PC-3 (cell line): ENCODE data around the gene ZNF143. TPM values are rescaled to one million over a fixed set of nuclear protein-coding genes. Genes with fewer than 3 reads are reported as not detected.

Experiments
- ATAC-seq: fragments of 200-7000 bp; cut with Tn5 transposase; 2 replicates; pipeline ENCODE4 v1.9.1; 2020; ENCODE audit warnings: mild to moderate bottlenecking, moderate library complexity
- BruUV-seq: library from RNA; stranded (reverse); fragments of 400-500 nt; replicated peaks from 2 replicates; lab custom pipeline; 2021; lab: Mats Ljungman, UMichigan
- CTCF ChIA-PET: fragments of 300-600 bp; sonication (Branson Sonifier 250); formaldehyde crosslinking; loops from one replicate; lab custom pipeline; 2022; ENCODE audit warnings: antibody characterized with exemption; lab: Charles Lee
- POLR2A ChIA-PET: fragments of 300-600 bp; sonication (Branson Sonifier 250); formaldehyde crosslinking; loops from one replicate; lab custom pipeline; 2022; ENCODE audit warnings: antibody characterized with exemption; ENCODE audit not compliant: unreplicated experiment; lab: Charles Lee
- DNase-seq: peaks from one replicate; pipeline ENCODE4 v3.0.0-alpha.2; 2015
- H2AFZ ChIP-seq: fragments of 300-600 bp; sonication (generic); 2 replicates; pipeline ENCODE4 v1.6.0; 2016; ENCODE audit warnings: antibody characterized with exemption, low read length
- H3F3A ChIP-seq: fragments of 300-600 bp; sonication (generic); one replicate; pipeline ENCODE4 v1.6.0; 2017; ENCODE audit warnings: antibody characterized with exemption, low read length, control low read depth, mild to moderate bottlenecking; ENCODE audit not compliant: unreplicated experiment
- H3K27ac ChIP-seq: fragments of 300-600 bp; sonication (generic); 2 replicates; pipeline ENCODE4 v1.5.1; 2016; ENCODE audit warnings: mild to moderate bottlenecking, low read length
- H3K27me3 ChIP-seq: fragments of 300-600 bp; sonication (generic); 2 replicates; pipeline ENCODE4 v1.6.1; 2016; ENCODE audit warnings: low read length, mixed read lengths
- H3K36me3 ChIP-seq: fragments of 300-600 bp; sonication (generic); 2 replicates; pipeline ENCODE4 v1.6.1; 2016; ENCODE audit warnings: low read depth, mixed run types, low read length, mixed read lengths
- H3K4me1 ChIP-seq: fragments of 300-600 bp; sonication (generic); 2 replicates; pipeline ENCODE4 v1.5.1; 2016; ENCODE audit warnings: low read length; ENCODE audit not compliant: insufficient read depth
- H3K4me2 ChIP-seq: fragments of 300-600 bp; sonication (generic); 2 replicates; pipeline ENCODE4 v1.6.0; 2016; ENCODE audit warnings: low read length
- H3K4me3 ChIP-seq: fragments of 300-600 bp; sonication (generic); 2 replicates; pipeline ENCODE4 v1.5.1; 2016; ENCODE audit warnings: mild to moderate bottlenecking, low read length, mixed read lengths
- H3K79me2 ChIP-seq: fragments of 300-600 bp; sonication (generic); 2 replicates; pipeline ENCODE4 v1.6.1; 2017; ENCODE audit warnings: low read length, mixed read lengths
- H3K9ac ChIP-seq: fragments of 300-600 bp; sonication (generic); 2 replicates; pipeline ENCODE4 v1.6.0; 2016; ENCODE audit warnings: mild to moderate bottlenecking, low read length
- H3K9me2 ChIP-seq: fragments of 300-600 bp; sonication (generic); replicated peaks from 2 replicates; pipeline ENCODE4 v1.6.1; 2016; ENCODE audit warnings: mixed run types, low read length, mixed read lengths
- H3K9me3 ChIP-seq: fragments of 300-600 bp; sonication (generic); 2 replicates; pipeline ENCODE4 v1.6.1; 2016; ENCODE audit warnings: low read length, mixed read lengths
- H4K20me1 ChIP-seq: fragments of 300-600 bp; sonication (generic); 2 replicates; pipeline ENCODE4 v1.6.1; 2016; ENCODE audit warnings: low read length, mixed read lengths
- CTCF ChIP-seq: fragments of 300-600 bp; sonication (generic); conservative IDR thresholded peaks from 2 replicates; pipeline ENCODE4 v1.5.1; 2017; ENCODE audit warnings: antibody characterized with exemption, low read depth, mild to moderate bottlenecking, low read length
- EZH2 ChIP-seq: fragments of 300-600 bp; sonication (generic); IDR thresholded peaks from one replicate; pipeline ENCODE4 v1.6.1; 2017; ENCODE audit warnings: antibody characterized with exemption, mild to moderate bottlenecking, low read length; ENCODE audit not compliant: unreplicated experiment
- EZH2phosphoT487 ChIP-seq: fragments of 300-600 bp; sonication (generic); IDR thresholded peaks from 2 replicates; pipeline ENCODE4 v1.6.1; 2018; ENCODE audit warnings: mild to moderate bottlenecking, antibody characterized with exemption, low read length, borderline replicate concordance
- intact Hi-C: fragments of 100-400 bp; cut with micrococcal nuclease; formaldehyde crosslinking; loops from 2 replicates; pipeline ENCODE4 v1.9.0; 2023
- total RNA-seq: library from RNA; depleted of rRNA; stranded (reverse); fragments of >200 nt; gene quantifications from 2 replicates; pipeline ENCODE4 v1.2.3, GENCODE V29; 2014

ZNF143 gene
- total RNA-seq, 1 experiment from 2014 or later = 33.9 TPM

- H3K36me3 ChIP-seq = no peaks in the 10 kb centered on the region
- H3K79me2 ChIP-seq = peaks cover 18% of the 10 kb centered on the region
- no peak for TF ChIP-seq EZH2phosphoT487
- ChIA-PET CTCF (no interaction called here), POLR2A (no interaction called here)
- DNase-seq = no peak
- H3K9me2 ChIP-seq = no peaks in the 10 kb centered on the region
- BruUV-seq = no TSS peak
- peak overlapping the region; percentile 88; the same call in 1 of the 2 replicates for H3K9ac ChIP-seq
- H3K27me3 ChIP-seq = no peaks in the 10 kb centered on the region
- H3K4me1 ChIP-seq = peaks cover 51% of the 10 kb centered on the region
- no peak overlapping the region for H2AFZ ChIP-seq
- H3K4me2 ChIP-seq = peak overlapping the region; percentile 75; the same call in 1 of the 2 replicates
- no peak overlapping the region for H3K4me3 ChIP-seq
- H3K27ac ChIP-seq = peak overlapping the region; percentile 98
- intact Hi-C loops = loop anchor here (10.0 kb wide), 1 partner anchor 886 kb away; the partner anchor contains the start of genes RPL27A and TRIM66
- H3F3A ChIP-seq = no peaks in the 10 kb centered on the region
- no peak for ATAC-seq
- H4K20me1 ChIP-seq = peaks cover 9% of the 10 kb centered on the region
- no peaks in the 10 kb centered on the region for H3K9me3 ChIP-seq
Measured at GRCh38 chr11:9570313-9571025, 109.7 kb downstream of the ZNF143 start.

GRCh38 chr11:9571071-9571762 is 110.4 kb downstream of the ZNF143 start:
- ChIA-PET CTCF (no interaction called here), POLR2A (no interaction called here)
- no TSS peak for BruUV-seq
- Histone ChIP-seq H3K36me3 (peaks cover 7% of the 10 kb centered on the region), H3K4me2 (no peak overlapping the region), H3K9me2 (no peaks in the 10 kb centered on the region), H3K9ac (no peak overlapping the region), H4K20me1 (peaks cover 17% of the 10 kb centered on the region), H3K27ac (no peak overlapping the region), H3K4me3 (no peak overlapping the region), H3F3A (no peaks in the 10 kb centered on the region), H3K9me3 (no peaks in the 10 kb centered on the region), H3K27me3 (no peaks in the 10 kb centered on the region), H2AFZ (no peak overlapping the region), H3K4me1 (peaks cover 52% of the 10 kb centered on the region), H3K79me2 (peaks cover 26% of the 10 kb centered on the region)
- TF ChIP-seq CTCF (no peak), EZH2phosphoT487 (no peak), EZH2 (no peak)
- intact Hi-C loops = loop anchor here (10.0 kb wide), 1 partner anchor 886 kb away; the partner anchor contains the start of genes RPL27A and TRIM66
- no peak for ATAC-seq
- no peak for DNase-seq

- Histone ChIP-seq H3K4me2 (no peak overlapping the region), H4K20me1 (peaks cover 22% of the 10 kb centered on the region), H3K4me1 (peaks cover 52% of the 10 kb centered on the region), H3K36me3 (peaks cover 13% of the 10 kb centered on the region), H3K9ac (no peak overlapping the region), H3K9me2 (no peaks in the 10 kb centered on the region), H3F3A (no peaks in the 10 kb centered on the region), H3K9me3 (no peaks in the 10 kb centered on the region), H3K4me3 (no peak overlapping the region), H3K27ac (no peak overlapping the region), H2AFZ (no peak overlapping the region), H3K79me2 (peaks cover 31% of the 10 kb centered on the region), H3K27me3 (no peaks in the 10 kb centered on the region)
- ATAC-seq (no peak), DNase-seq (no peak)
- ChIA-PET CTCF (no interaction called here), POLR2A (no interaction called here)
- TF ChIP-seq CTCF = no peak
- TF ChIP-seq EZH2phosphoT487 = no peak
- TF ChIP-seq EZH2 = no peak
- no TSS peak for BruUV-seq
- intact Hi-C loops = loop anchor here (10.0 kb wide), 1 partner anchor 887 kb away; the partner anchor contains the start of genes RPL27A and TRIM66
Measured at GRCh38 chr11:9571763-9572115, 110.9 kb downstream of the ZNF143 start.
